ENCODE data around the gene GRK4. TPM values are rescaled to one million over a fixed set of nuclear protein-coding genes. Genes with fewer than 3 reads are reported as not detected.
A peak's percentile ranks its signal among the peaks of the same experiment; 100 is the strongest.

GRK4 gene
- total RNA-seq, 1 donor from 2014 or later, result 9.3 TPM

GRCh38 chr4:2925931-2926860 is 37.2 kb upstream of the GRK4 start:
- peaks cover 16% of the 10 kb centered on the region for H3K4me1 Mint-ChIP-seq (ENCODE audit: unreplicated experiment)
- H3K27me3 Mint-ChIP-seq, result no peaks in the 10 kb centered on the region
- H3K4me3 Mint-ChIP-seq, result no peak overlapping the region
- DNase-seq (ENCODE audit: extremely low spot score, unreplicated experiment), result peak; percentile 60
- peak overlapping the region; percentile 39 for H3K27ac Mint-ChIP-seq
- peaks cover 30% of the 10 kb centered on the region for H3K36me3 Mint-ChIP-seq
- peaks cover 4% of the 10 kb centered on the region for H3K9me3 Mint-ChIP-seq
- TF ChIP-seq CTCF (conservative IDR thresholded peaks at IDR 0.05), result no peak

- no peaks in the 10 kb centered on the region for H3K27me3 Mint-ChIP-seq
- peaks cover 8% of the 10 kb centered on the region for H3K4me1 Mint-ChIP-seq (ENCODE audit: unreplicated experiment)
- peak overlapping the region; percentile 69 for H3K27ac Mint-ChIP-seq
- H3K4me3 Mint-ChIP-seq, result no peak overlapping the region
- DNase-seq (ENCODE audit: extremely low spot score, unreplicated experiment), result no peak
- TF ChIP-seq CTCF (conservative IDR thresholded peaks at IDR 0.05), result no peak
- no peaks in the 10 kb centered on the region for H3K9me3 Mint-ChIP-seq
- peaks cover 20% of the 10 kb centered on the region for H3K36me3 Mint-ChIP-seq
Measured at GRCh38 chr4:2927016-2927695, 36.2 kb upstream of the GRK4 start.

- Mint-ChIP-seq H3K4me3 (no peak overlapping the region), H3K36me3 (peaks cover 18% of the 10 kb centered on the region), H3K4me1 (ENCODE audit: unreplicated experiment) (peaks cover 5% of the 10 kb centered on the region), H3K9me3 (no peaks in the 10 kb centered on the region), H3K27me3 (no peaks in the 10 kb centered on the region), H3K27ac (peak overlapping the region; percentile 69)
- no peak for DNase-seq (ENCODE audit: extremely low spot score, unreplicated experiment)
- no peak for TF ChIP-seq CTCF (conservative IDR thresholded peaks at IDR 0.05)
Measured at GRCh38 chr4:2927696-2928075, 35.7 kb upstream of the GRK4 start.

- Mint-ChIP-seq H3K27me3 (no peaks in the 10 kb centered on the region), H3K4me1 (ENCODE audit: unreplicated experiment) (peaks cover 6% of the 10 kb centered on the region), H3K27ac (peak overlapping the region; percentile 69), H3K9me3 (no peaks in the 10 kb centered on the region), H3K4me3 (peak overlapping the region; percentile 48), H3K36me3 (peaks cover 14% of the 10 kb centered on the region)
- DNase-seq (ENCODE audit: extremely low spot score, unreplicated experiment), result no peak
- TF ChIP-seq CTCF (conservative IDR thresholded peaks at IDR 0.05), result no peak
Measured at GRCh38 chr4:2928242-2929176, 34.9 kb upstream of the GRK4 start.

- no peak for DNase-seq (ENCODE audit: extremely low spot score, unreplicated experiment)
- Mint-ChIP-seq H3K4me1 (ENCODE audit: unreplicated experiment) (peaks cover 5% of the 10 kb centered on the region), H3K27me3 (no peaks in the 10 kb centered on the region), H3K9me3 (no peaks in the 10 kb centered on the region), H3K27ac (peak overlapping the region; percentile 69), H3K4me3 (no peak overlapping the region), H3K36me3 (peaks cover 12% of the 10 kb centered on the region)
- TF ChIP-seq CTCF (conservative IDR thresholded peaks at IDR 0.05), result no peak
Measured at GRCh38 chr4:2929469-2929868, 33.9 kb upstream of the GRK4 start.
